ENCODE measurements around the gene SLC30A2.

Gene SLC30A2

GRCh38 chr1:25990251-25990650 is 55.7 kb downstream of the SLC30A2 start:
- Histone ChIP-seq H3K27ac (ENCODE audit: insufficient read depth, low read length, poor library complexity, severe bottlenecking) (peak overlapping the region; percentile 39), H3K4me1 (ENCODE audit: control insufficient read depth, insufficient read depth, low read length, poor library complexity, severe bottlenecking) (peaks cover 8% of the 10 kb centered on the region)
- no peak for DNase-seq

DNA sequence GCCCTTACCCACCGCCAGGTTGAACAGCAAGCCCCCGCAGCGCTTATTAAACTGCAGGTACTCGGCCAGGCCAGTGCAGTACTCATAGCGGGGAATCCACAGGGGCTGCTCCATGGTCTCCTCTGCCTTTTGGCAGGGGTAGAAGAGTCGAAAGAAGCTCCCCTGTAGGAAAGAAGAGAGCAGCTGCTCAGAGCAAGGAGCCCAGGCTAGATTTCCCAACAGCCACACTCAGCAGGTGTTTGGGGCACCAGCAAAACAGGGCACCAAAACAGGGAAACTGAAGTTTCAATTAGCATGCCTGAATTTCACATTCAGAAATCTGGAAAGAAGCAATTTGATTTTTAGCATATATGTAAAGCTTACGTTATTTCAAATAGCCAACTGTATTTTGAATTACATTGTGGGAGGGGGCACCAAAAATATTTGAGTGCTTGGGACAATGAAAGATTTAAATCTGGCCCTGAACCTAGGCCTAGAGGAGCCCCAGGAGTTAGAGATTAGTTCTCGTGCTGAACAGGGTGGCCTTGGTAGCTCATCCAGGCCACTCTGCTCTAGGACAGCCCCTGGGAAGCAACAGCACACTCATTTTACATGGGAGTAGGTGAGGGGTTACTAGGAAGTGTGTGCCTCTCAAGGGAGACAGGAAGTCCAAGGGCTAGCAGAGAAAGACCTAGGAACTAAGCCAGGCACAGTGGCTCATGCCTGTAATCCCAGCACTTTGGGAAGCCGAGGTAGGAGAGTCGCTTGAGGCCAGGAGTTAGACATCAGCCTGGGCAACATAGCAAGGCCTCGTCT is 56.3 kb downstream of the SLC30A2 start:
- Histone ChIP-seq H3K9me3 (ENCODE audit: control insufficient read depth, low read length) (no peaks in the 10 kb centered on the region), H3K4me1 (ENCODE audit: control insufficient read depth, insufficient read depth, low read length, poor library complexity, severe bottlenecking) (peaks cover 8% of the 10 kb centered on the region), H3K4me3 (ENCODE audit: insufficient read depth, low read depth, low read length, poor library complexity, severe bottlenecking) (peak overlapping the region; percentile 46), H3K27ac (ENCODE audit: insufficient read depth, low read length, poor library complexity, severe bottlenecking) (peak overlapping the region; percentile 39), H3K36me3 (ENCODE audit: control insufficient read depth, insufficient read depth, low read length) (peaks cover 5% of the 10 kb centered on the region), H3K27me3 (replicated peaks; ENCODE audit: control insufficient read depth, insufficient read depth, low read length, poor library complexity, severe bottlenecking) (no peaks in the 10 kb centered on the region)
- no peak for DNase-seq

More at GRCh38 chr1:25990251-25990650, 55.7 kb downstream of the SLC30A2 start:
- Histone ChIP-seq H3K9me3 (ENCODE audit: control insufficient read depth, low read length) (no peaks in the 10 kb centered on the region), H3K27me3 (replicated peaks; ENCODE audit: control insufficient read depth, insufficient read depth, low read length, poor library complexity, severe bottlenecking) (no peaks in the 10 kb centered on the region), H3K36me3 (ENCODE audit: control insufficient read depth, insufficient read depth, low read length) (peaks cover 5% of the 10 kb centered on the region), H3K4me3 (ENCODE audit: insufficient read depth, low read depth, low read length, poor library complexity, severe bottlenecking) (peak overlapping the region; percentile 46)

GRCh38 chr1:25987951-25988350 is 58.0 kb downstream of the SLC30A2 start:
- H3K36me3 ChIP-seq (ENCODE audit: control insufficient read depth, insufficient read depth, low read length), result peaks cover 20% of the 10 kb centered on the region
- DNase-seq, result no peak

More at GRCh38 chr1:25987951-25988350, 58.0 kb downstream of the SLC30A2 start:
- no peak overlapping the region for H3K27ac ChIP-seq (ENCODE audit: insufficient read depth, low read length, poor library complexity, severe bottlenecking)
- H3K27me3 ChIP-seq (replicated peaks; ENCODE audit: control insufficient read depth, insufficient read depth, low read length, poor library complexity, severe bottlenecking), result no peaks in the 10 kb centered on the region
- no peak overlapping the region for H3K4me3 ChIP-seq (ENCODE audit: insufficient read depth, low read depth, low read length, poor library complexity, severe bottlenecking)
- H3K9me3 ChIP-seq (ENCODE audit: control insufficient read depth, low read length), result no peaks in the 10 kb centered on the region
- peaks cover 8% of the 10 kb centered on the region for H3K4me1 ChIP-seq (ENCODE audit: control insufficient read depth, insufficient read depth, low read length, poor library complexity, severe bottlenecking)

Data from effector memory CD4-positive, alpha-beta T cell (primary cell).